Mesendoderm (in vitro differentiated cells): Measurements from ENCODE around the gene CFAP57.

ENCODE experiments used
- DNase-seq: peaks from one replicate; pipeline ENCODE4 v3.0.0; 2013
- H2AK5ac ChIP-seq: 2 replicates; pipeline ENCODE4 v1.6.1; 2013; ENCODE audit warnings: low read length, inconsistent platforms
- H2BK120ac ChIP-seq: 2 replicates; pipeline ENCODE4 v1.6.1; 2013; ENCODE audit warnings: low read depth, mild to moderate bottlenecking, low read length, moderate library complexity, mixed read lengths
- H2BK15ac ChIP-seq: replicated peaks from 2 replicates; pipeline ENCODE4 v1.6.1; 2013; ENCODE audit warnings: low read depth, mild to moderate bottlenecking, moderate library complexity
- H2BK5ac ChIP-seq: 2 replicates; pipeline ENCODE4 v1.6.1; 2013; ENCODE audit warnings: low read length, inconsistent platforms
- H3K18ac ChIP-seq: 2 replicates; pipeline ENCODE4 v1.6.1; 2013; ENCODE audit warnings: mild to moderate bottlenecking, low read length, mixed read lengths
- H3K23ac ChIP-seq: one replicate; pipeline ENCODE4 v1.6.1; 2013; ENCODE audit warnings: low read length
- H3K27ac ChIP-seq: 2 replicates; pipeline ENCODE4 v1.5.1; 2013; ENCODE audit warnings: low read depth, mild to moderate bottlenecking, inconsistent platforms, low read length, moderate library complexity
- H3K27me3 ChIP-seq: 2 replicates; pipeline ENCODE4 v1.6.1; 2013; ENCODE audit warnings: low read length, control low read depth, mild to moderate bottlenecking, inconsistent platforms; ENCODE audit not compliant: insufficient read depth, poor library complexity
- H3K36me3 ChIP-seq: 2 replicates; pipeline ENCODE4 v1.6.1; 2013; ENCODE audit warnings: low read length, inconsistent platforms; ENCODE audit not compliant: control insufficient read depth, insufficient read depth
- H3K4ac ChIP-seq: one replicate; pipeline ENCODE4 v1.6.1; 2013; ENCODE audit warnings: low read depth, mild to moderate bottlenecking, low read length, moderate library complexity
- H3K4me1 ChIP-seq: 2 replicates; pipeline ENCODE4 v1.6.1; 2013; ENCODE audit warnings: low read depth, low read length, inconsistent platforms; ENCODE audit not compliant: control insufficient read depth
- H3K4me2 ChIP-seq: 2 replicates; pipeline ENCODE4 v1.6.1; 2013; ENCODE audit warnings: low read length
- H3K4me3 ChIP-seq: 2 replicates; pipeline ENCODE4 v1.5.1; 2013; ENCODE audit warnings: mild to moderate bottlenecking, low read length
- H3K56ac ChIP-seq: one replicate; pipeline ENCODE4 v1.6.1; 2013; ENCODE audit warnings: low read length
- H3K79me1 ChIP-seq: 2 replicates; pipeline ENCODE4 v1.6.1; 2013; ENCODE audit warnings: low read length, inconsistent platforms
- H3K79me2 ChIP-seq: 2 replicates; pipeline ENCODE4 v1.6.1; 2013; ENCODE audit warnings: mild to moderate bottlenecking, low read length; ENCODE audit not compliant: control insufficient read depth, insufficient read depth
- H3K9ac ChIP-seq: 2 replicates; pipeline ENCODE4 v1.6.1; 2013; ENCODE audit warnings: low read length, inconsistent platforms
- H4K5ac ChIP-seq: one replicate; pipeline ENCODE4 v1.6.1; 2013; ENCODE audit warnings: low read length
- H4K8ac ChIP-seq: one replicate; pipeline ENCODE4 v1.6.1; 2013; ENCODE audit warnings: low read depth, mild to moderate bottlenecking, control low read depth, low read length, moderate library complexity
- WGBS: extraction: QIAGEN DNeasy Blood & Tissue Kit; methylation state at CpG from one replicate; pipeline ENCODE4 v1.1.7; 2013; ENCODE audit warnings: low lambda C conversion rate, missing lambda C conversion rate; ENCODE audit not compliant: insufficient coverage; ENCODE audit errors: extremely low coverage; 5-methylcytosine and 5-hydroxymethylcytosine counted together

The CFAP57 gene

GRCh38 chr1:43156026-43156425 lies 16.1 kb upstream of the CFAP57 start:
- DNase-seq, result no peak
- Histone ChIP-seq H2BK15ac (no peak overlapping the region), H3K79me1 (no peaks in the 10 kb centered on the region), H3K79me2 (no peaks in the 10 kb centered on the region), H2AK5ac (no peak overlapping the region), H3K27me3 (no peaks in the 10 kb centered on the region), H3K4me2 (no peak overlapping the region), H3K4me3 (no peak overlapping the region), H3K9ac (no peak overlapping the region), H3K56ac (no peak overlapping the region), H3K36me3 (no peaks in the 10 kb centered on the region), H3K27ac (no peak overlapping the region), H3K18ac (no peak overlapping the region), H3K4ac (no peak overlapping the region), H3K4me1 (no peaks in the 10 kb centered on the region), H4K8ac (no peak overlapping the region), H2BK5ac (no peak overlapping the region), H3K23ac (no peak overlapping the region), H2BK120ac (no peak overlapping the region), H4K5ac (no peak overlapping the region)
- no CpG with 5 or more reads among the region's 7 CpGs for WGBS

DNA sequence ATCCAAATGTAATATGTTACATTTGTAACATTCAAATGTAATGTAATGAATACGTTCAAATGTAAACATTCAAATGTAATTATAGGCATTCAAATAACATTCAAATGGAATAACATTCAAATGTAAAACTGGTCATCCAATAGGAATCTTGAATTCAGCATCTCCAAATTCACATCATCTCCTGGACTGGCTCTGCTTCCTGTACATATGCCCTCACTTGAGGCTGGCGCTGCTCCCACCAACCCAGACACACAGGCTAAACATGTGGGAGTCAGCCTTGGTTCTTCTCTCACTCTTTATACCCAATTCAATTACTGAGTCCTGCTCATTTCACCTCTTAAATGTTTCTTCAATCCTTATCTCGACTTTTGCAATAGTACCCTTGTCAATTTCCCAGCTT lies 7.0 kb upstream of the CFAP57 start:
- DNase-seq, result no peak
- Histone ChIP-seq H3K4me1 (no peaks in the 10 kb centered on the region), H4K8ac (no peak overlapping the region), H3K36me3 (peaks cover 7% of the 10 kb centered on the region), H3K27ac (no peak overlapping the region), H3K4ac (no peak overlapping the region), H4K5ac (no peak overlapping the region), H2BK15ac (no peak overlapping the region), H3K23ac (no peak overlapping the region), H3K27me3 (no peaks in the 10 kb centered on the region), H3K18ac (no peak overlapping the region), H3K56ac (no peak overlapping the region), H2BK120ac (no peak overlapping the region), H3K79me2 (peaks cover 4% of the 10 kb centered on the region), H3K4me3 (no peak overlapping the region), H3K4me2 (no peak overlapping the region), H2BK5ac (no peak overlapping the region), H3K79me1 (peaks cover 3% of the 10 kb centered on the region), H2AK5ac (no peak overlapping the region), H3K9ac (no peak overlapping the region)
- WGBS, result no CpG with 5 or more reads among the region's 3 CpGs

DNA sequence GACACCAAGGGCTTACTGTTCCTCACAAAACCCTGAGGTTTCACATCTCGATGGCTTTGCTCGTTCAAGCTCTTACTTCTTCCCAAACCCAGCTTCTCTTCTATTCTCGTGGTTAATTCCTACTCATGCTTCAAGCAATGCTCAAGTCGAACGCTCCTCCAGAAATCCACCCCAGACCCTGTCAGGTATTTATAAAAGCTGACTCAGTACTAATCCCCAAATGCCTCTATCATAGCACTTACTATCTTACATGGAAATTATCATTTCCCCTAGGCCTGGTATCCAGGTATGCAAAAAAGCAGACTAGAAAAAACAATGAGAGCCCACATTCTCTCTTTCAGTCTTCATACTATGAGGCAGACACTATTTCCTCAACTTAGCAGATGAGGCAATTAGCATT lies 6.4 kb upstream of the CFAP57 start:
- Histone ChIP-seq H3K18ac (no peak overlapping the region), H4K8ac (no peak overlapping the region), H4K5ac (no peak overlapping the region), H3K27ac (no peak overlapping the region), H3K79me1 (peaks cover 9% of the 10 kb centered on the region), H2BK5ac (no peak overlapping the region), H3K4me3 (no peak overlapping the region), H3K4me2 (no peak overlapping the region), H2BK120ac (no peak overlapping the region), H3K56ac (no peak overlapping the region), H2AK5ac (no peak overlapping the region), H2BK15ac (no peak overlapping the region), H3K27me3 (no peaks in the 10 kb centered on the region), H3K36me3 (peaks cover 7% of the 10 kb centered on the region), H3K9ac (no peak overlapping the region), H3K79me2 (peaks cover 10% of the 10 kb centered on the region), H3K4ac (no peak overlapping the region), H3K23ac (no peak overlapping the region), H3K4me1 (no peaks in the 10 kb centered on the region)
- DNase-seq, result no peak
- no CpG with 5 or more reads among the region's 5 CpGs for WGBS

- Histone ChIP-seq H3K4ac (no peak overlapping the region), H3K4me1 (no peaks in the 10 kb centered on the region), H3K27me3 (no peaks in the 10 kb centered on the region), H2AK5ac (no peak overlapping the region), H4K8ac (no peak overlapping the region), H3K36me3 (peaks cover 5% of the 10 kb centered on the region), H3K79me1 (peaks cover 16% of the 10 kb centered on the region), H3K23ac (no peak overlapping the region), H3K4me2 (peak overlapping the region; percentile 99), H3K18ac (no peak overlapping the region), H3K4me3 (peak overlapping the region; percentile 98), H2BK15ac (no peak overlapping the region), H3K79me2 (peaks cover 19% of the 10 kb centered on the region), H3K27ac (no peak overlapping the region), H3K9ac (peak overlapping the region; percentile 91), H2BK5ac (no peak overlapping the region), H4K5ac (no peak overlapping the region), H2BK120ac (no peak overlapping the region), H3K56ac (peak overlapping the region; percentile 96)
- peak; percentile 31 for DNase-seq
- no CpG with 5 or more reads among the region's 17 CpGs for WGBS
Measured at GRCh38 chr1:43171312-43171875, 736 bp upstream of the CFAP57 start.

GRCh38 chr1:43172527-43172972 lies 420 bp downstream of the CFAP57 start:
- WGBS, result no CpG with 5 or more reads among the region's 20 CpGs
- no peak overlapping the region for H2BK120ac ChIP-seq
- peaks cover 5% of the 10 kb centered on the region for H3K4me1 ChIP-seq
- no peak overlapping the region for H4K8ac ChIP-seq
- peaks cover 19% of the 10 kb centered on the region for H3K79me2 ChIP-seq
- no peak overlapping the region for H2BK5ac ChIP-seq
- H3K27ac ChIP-seq, result no peak overlapping the region
- H3K79me1 ChIP-seq, result peaks cover 16% of the 10 kb centered on the region
- no peak overlapping the region for H3K18ac ChIP-seq
- peak overlapping the region; percentile 98 for H3K4me3 ChIP-seq
- no peak overlapping the region for H3K23ac ChIP-seq
- peaks cover 3% of the 10 kb centered on the region for H3K36me3 ChIP-seq
- DNase-seq, result peak; percentile 93
- no peak overlapping the region for H3K4ac ChIP-seq
- H3K27me3 ChIP-seq, result no peaks in the 10 kb centered on the region
- peak overlapping the region; percentile 96 for H3K56ac ChIP-seq
- peak overlapping the region; percentile 60 for H3K9ac ChIP-seq
- no peak overlapping the region for H2BK15ac ChIP-seq
- no peak overlapping the region for H4K5ac ChIP-seq
- H3K4me2 ChIP-seq, result no peak overlapping the region
- no peak overlapping the region for H2AK5ac ChIP-seq

- no peak overlapping the region for H3K4me3 ChIP-seq
- H3K56ac ChIP-seq, result no peak overlapping the region
- H3K23ac ChIP-seq, result no peak overlapping the region
- no CpG with 5 or more reads among the region's 2 CpGs for whole genome bisulfite sequencing
- no peak overlapping the region for H4K5ac ChIP-seq
- H3K27me3 ChIP-seq, result no peaks in the 10 kb centered on the region
- no peak overlapping the region for H4K8ac ChIP-seq
- no peak overlapping the region for H2BK15ac ChIP-seq
- DNase-seq, result no peak
- no peak overlapping the region for H2BK120ac ChIP-seq
- H3K79me1 ChIP-seq, result peaks cover 12% of the 10 kb centered on the region
- H3K36me3 ChIP-seq, result no peaks in the 10 kb centered on the region
- no peak overlapping the region for H3K18ac ChIP-seq
- H3K9ac ChIP-seq, result no peak overlapping the region
- H3K4ac ChIP-seq, result no peak overlapping the region
- H3K4me2 ChIP-seq, result no peak overlapping the region
- no peak overlapping the region for H2BK5ac ChIP-seq
- H3K4me1 ChIP-seq, result peaks cover 5% of the 10 kb centered on the region
- H3K79me2 ChIP-seq, result peaks cover 16% of the 10 kb centered on the region
- no peak overlapping the region for H2AK5ac ChIP-seq
- H3K27ac ChIP-seq, result no peak overlapping the region
Measured at GRCh38 chr1:43174873-43175272, 2.7 kb downstream of the CFAP57 start.
